Mammary epithelial cell (primary cell): Measurements from ENCODE around the gene GNAT1.

Source experiments
- CTCF ChIP-seq, 2 donors: IDR thresholded peaks in 1 of 2; conservative IDR thresholded peaks in 1 of 2; 2 replicates each; pipeline ENCODE4 v1.5.1; 2011 to 2012; ENCODE audit warnings: inconsistent platforms in 2 of 2, low read length in 2 of 2, mild to moderate bottlenecking in 2 of 2, control low read depth in 1 of 2, low read depth in 1 of 2; ENCODE audit not compliant: insufficient read depth in 1 of 2; ENCODE audit errors: extremely low read depth in 1 of 2
- EZH2 ChIP-seq: IDR thresholded peaks from 2 replicates; pipeline ENCODE4 v1.6.1; 2012; ENCODE audit warnings: low read length, inconsistent platforms, borderline replicate concordance

DNA sequence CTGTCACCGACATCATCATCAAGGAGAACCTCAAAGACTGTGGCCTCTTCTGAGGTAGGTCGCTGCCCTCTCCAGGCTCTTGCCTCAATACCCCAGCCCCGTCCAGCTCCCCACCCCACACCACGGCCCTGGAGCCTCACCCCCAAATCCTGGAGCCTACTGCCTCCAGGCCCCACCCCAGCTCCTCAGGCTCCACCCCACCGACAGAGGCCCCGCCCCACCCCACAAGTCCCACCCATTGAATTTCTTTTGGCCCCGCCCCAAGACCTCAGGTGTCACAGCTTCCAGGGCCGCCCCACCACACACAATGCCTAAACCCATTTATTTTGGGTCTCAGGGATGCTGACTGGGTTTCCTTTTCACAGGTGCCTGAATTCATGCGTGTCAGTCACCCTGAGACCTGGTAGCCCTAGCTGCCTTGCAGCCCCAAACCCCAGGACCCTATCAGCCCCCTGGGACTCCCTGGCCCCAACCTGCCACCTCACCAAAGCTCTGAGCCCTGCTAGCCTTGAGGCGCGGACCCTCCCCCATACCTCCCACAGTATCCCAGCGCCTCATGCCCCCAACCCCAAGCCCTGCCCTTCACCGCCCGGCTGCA, 3.6 kb downstream of the GNAT1 start:
- TF ChIP-seq CTCF (conservative IDR thresholded peaks at IDR 0.05 in 1 of 2, IDR thresholded peaks at IDR 0.05 in 1 of 2; ENCODE audit: extremely low read depth in 1 of 2, insufficient read depth in 1 of 2, low read depth in 1 of 2, low read length in 2 of 2) (no peak), EZH2 (no peak)
